GM04504 (cell line): ENCODE measurements around the gene IGSF6.
"Not testable (repeated sequence)": the region's sequence is repeated elsewhere in the genome, so short reads cannot be mapped to it uniquely, and the experiment has no call there.

Source experiments
- DNase-seq: peaks from one replicate; pipeline ENCODE4 v3.0.0-alpha.2; 2012; ENCODE audit warnings: low read depth

The IGSF6 gene

GRCh38 chr16:21653571-21653970, 1.2 kb upstream of the IGSF6 start:
- no peak for DNase-seq

- no peak for DNase-seq
Measured at GRCh38 chr16:21651515-21651914, 893 bp downstream of the IGSF6 start.

GRCh38 chr16:21650521-21650920, 1.9 kb downstream of the IGSF6 start:
- DNase-seq: no peak

GRCh38 chr16:21649826-21650406, 2.5 kb downstream of the IGSF6 start:
- not testable (repeated sequence) for DNase-seq

- no peak for DNase-seq
Measured at GRCh38 chr16:21647562-21648164, 4.7 kb downstream of the IGSF6 start.

- DNase-seq: no peak
Measured at GRCh38 chr16:21646721-21647561, 5.5 kb downstream of the IGSF6 start.

- no peak for DNase-seq
Measured at GRCh38 chr16:21646091-21646490, 6.3 kb downstream of the IGSF6 start.

- DNase-seq: no peak
Measured at GRCh38 chr16:21645261-21645721, 7.1 kb downstream of the IGSF6 start.

GRCh38 chr16:21644674-21645073, 7.7 kb downstream of the IGSF6 start:
- DNase-seq: no peak

GRCh38 chr16:21643785-21644184, 8.6 kb downstream of the IGSF6 start:
- DNase-seq: no peak

GRCh38 chr16:21642861-21643260, 9.5 kb downstream of the IGSF6 start:
- DNase-seq: no peak

- no peak for DNase-seq
Measured at GRCh38 chr16:21641916-21642315, 10.5 kb downstream of the IGSF6 start.

GRCh38 chr16:21639493-21639892, 12.9 kb downstream of the IGSF6 start:
- DNase-seq: no peak

- no peak for DNase-seq
Measured at GRCh38 chr16:21638573-21638975, 13.8 kb downstream of the IGSF6 start.

GRCh38 chr16:21637032-21637968, 15.1 kb downstream of the IGSF6 start:
- no peak for DNase-seq

- not testable (repeated sequence) for DNase-seq
Measured at GRCh38 chr16:21635694-21636093, 16.7 kb downstream of the IGSF6 start.

- DNase-seq: no peak
Measured at GRCh38 chr16:21634216-21634615, 18.2 kb downstream of the IGSF6 start.

- DNase-seq: not testable (repeated sequence)
Measured at GRCh38 chr16:21631951-21632575, 20.3 kb downstream of the IGSF6 start.

GRCh38 chr16:21631376-21631775, 21.0 kb downstream of the IGSF6 start:
- DNase-seq: not testable (repeated sequence)

GRCh38 chr16:21630866-21631265, 21.5 kb downstream of the IGSF6 start:
- not testable (repeated sequence) for DNase-seq
